Measurements from ENCODE around the gene SPDYC. TPM values are rescaled to one million over a fixed set of nuclear protein-coding genes. Genes with fewer than 3 reads are reported as not detected.

The SPDYC gene
- total RNA-seq, 1 donor from 2014 or later = not detected

GRCh38 chr11:65184146-65184545 lies 14.1 kb downstream of the SPDYC start:
- H3K36me3 Mint-ChIP-seq (ENCODE audit: insufficient read depth) = peaks cover 15% of the 10 kb centered on the region
- no peaks in the 10 kb centered on the region for H3K27me3 Mint-ChIP-seq
- no peak overlapping the region for H3K27ac Mint-ChIP-seq
- TF ChIP-seq CTCF (IDR thresholded peaks at IDR 0.05; ENCODE audit: unreplicated experiment) = no peak
- H3K9me3 Mint-ChIP-seq (ENCODE audit: low read depth) = no peaks in the 10 kb centered on the region
- peaks cover 17% of the 10 kb centered on the region for H3K4me1 Mint-ChIP-seq (ENCODE audit: low read depth)
- H3K4me3 Mint-ChIP-seq (ENCODE audit: low read depth) = peak overlapping the region; percentile 92
- DNase-seq (ENCODE audit: low spot score, unreplicated experiment) = no peak

GRCh38 chr11:65185171-65185570 lies 15.1 kb downstream of the SPDYC start:
- no peaks in the 10 kb centered on the region for H3K9me3 Mint-ChIP-seq (ENCODE audit: low read depth)
- TF ChIP-seq CTCF (IDR thresholded peaks at IDR 0.05; ENCODE audit: unreplicated experiment) = no peak
- peaks cover 25% of the 10 kb centered on the region for H3K36me3 Mint-ChIP-seq (ENCODE audit: insufficient read depth)
- no peak overlapping the region for H3K27ac Mint-ChIP-seq
- no peak overlapping the region for H3K4me3 Mint-ChIP-seq (ENCODE audit: low read depth)
- H3K27me3 Mint-ChIP-seq = no peaks in the 10 kb centered on the region
- H3K4me1 Mint-ChIP-seq (ENCODE audit: low read depth) = peaks cover 17% of the 10 kb centered on the region
- DNase-seq (ENCODE audit: low spot score, unreplicated experiment) = no peak

- Mint-ChIP-seq H3K4me3 (ENCODE audit: low read depth) (no peak overlapping the region), H3K4me1 (ENCODE audit: low read depth) (peaks cover 14% of the 10 kb centered on the region), H3K9me3 (ENCODE audit: low read depth) (no peaks in the 10 kb centered on the region), H3K36me3 (ENCODE audit: insufficient read depth) (peaks cover 29% of the 10 kb centered on the region), H3K27me3 (no peaks in the 10 kb centered on the region), H3K27ac (no peak overlapping the region)
- TF ChIP-seq CTCF (IDR thresholded peaks at IDR 0.05; ENCODE audit: unreplicated experiment) = no peak
- no peak for DNase-seq (ENCODE audit: low spot score, unreplicated experiment)
These were observed 15.9 kb downstream of the SPDYC start for GRCh38 chr11:65185869-65186341.

- H3K27ac Mint-ChIP-seq = no peak overlapping the region
- H3K4me1 Mint-ChIP-seq (ENCODE audit: low read depth) = peaks cover 14% of the 10 kb centered on the region
- H3K4me3 Mint-ChIP-seq (ENCODE audit: low read depth) = no peak overlapping the region
- H3K36me3 Mint-ChIP-seq (ENCODE audit: insufficient read depth) = peaks cover 32% of the 10 kb centered on the region
- no peaks in the 10 kb centered on the region for H3K27me3 Mint-ChIP-seq
- no peak for TF ChIP-seq CTCF (IDR thresholded peaks at IDR 0.05; ENCODE audit: unreplicated experiment)
- no peak for DNase-seq (ENCODE audit: low spot score, unreplicated experiment)
- H3K9me3 Mint-ChIP-seq (ENCODE audit: low read depth) = no peaks in the 10 kb centered on the region
These were observed 16.7 kb downstream of the SPDYC start for GRCh38 chr11:65186701-65187100.

- Mint-ChIP-seq H3K27me3 (no peaks in the 10 kb centered on the region), H3K4me3 (ENCODE audit: low read depth) (no peak overlapping the region), H3K4me1 (ENCODE audit: low read depth) (peaks cover 16% of the 10 kb centered on the region), H3K27ac (no peak overlapping the region), H3K9me3 (ENCODE audit: low read depth) (no peaks in the 10 kb centered on the region), H3K36me3 (ENCODE audit: insufficient read depth) (peaks cover 34% of the 10 kb centered on the region)
- no peak for TF ChIP-seq CTCF (IDR thresholded peaks at IDR 0.05; ENCODE audit: unreplicated experiment)
- no peak for DNase-seq (ENCODE audit: low spot score, unreplicated experiment)
These were observed 17.2 kb downstream of the SPDYC start for GRCh38 chr11:65187146-65187675.

Data from progenitor cell of endocrine pancreas (in vitro differentiated cells).